Measurements from ENCODE around the gene NEK11. TPM values are rescaled to one million over a fixed set of nuclear protein-coding genes. Genes with fewer than 3 reads are reported as not detected.

The NEK11 gene
- total and polyA plus RNA-seq, 9 of the 15 experiments (the other 6 are each of a cell fraction or from before 2014, with no cell fraction given): 0.28 to 1.5 (median 0.87) TPM

GRCh38 chr3:131072099-131072559, 45.5 kb downstream of the NEK11 start (continued):
- TF ChIP-seq, protein P1, sequence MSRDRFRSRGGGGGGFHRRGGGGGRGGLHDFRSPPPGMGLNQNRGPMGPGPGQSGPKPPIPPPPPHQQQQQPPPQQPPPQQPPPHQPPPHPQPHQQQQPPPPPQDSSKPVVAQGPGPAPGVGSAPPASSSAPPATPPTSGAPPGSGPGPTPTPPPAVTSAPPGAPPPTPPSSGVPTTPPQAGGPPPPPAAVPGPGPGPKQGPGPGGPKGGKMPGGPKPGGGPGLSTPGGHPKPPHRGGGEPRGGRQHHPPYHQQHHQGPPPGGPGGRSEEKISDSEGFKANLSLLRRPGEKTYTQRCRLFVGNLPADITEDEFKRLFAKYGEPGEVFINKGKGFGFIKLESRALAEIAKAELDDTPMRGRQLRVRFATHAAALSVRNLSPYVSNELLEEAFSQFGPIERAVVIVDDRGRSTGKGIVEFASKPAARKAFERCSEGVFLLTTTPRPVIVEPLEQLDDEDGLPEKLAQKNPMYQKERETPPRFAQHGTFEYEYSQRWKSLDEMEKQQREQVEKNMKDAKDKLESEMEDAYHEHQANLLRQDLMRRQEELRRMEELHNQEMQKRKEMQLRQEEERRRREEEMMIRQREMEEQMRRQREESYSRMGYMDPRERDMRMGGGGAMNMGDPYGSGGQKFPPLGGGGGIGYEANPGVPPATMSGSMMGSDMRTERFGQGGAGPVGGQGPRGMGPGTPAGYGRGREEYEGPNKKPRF (IDR thresholded peaks at IDR 0.05; ENCODE audit: low read depth, low read length): no peak
- TF ChIP-seq CBFA2T3 (IDR thresholded peaks at IDR 0.05) (peak; percentile 81), USF2 (CRISPR knock-in tag; IDR thresholded peaks at IDR 0.05) (peak; percentile 72), ASH1L (IDR thresholded peaks at IDR 0.05; ENCODE audit: borderline replicate concordance, low read depth, partially characterized antibody) (no peak), ZNF146 (CRISPR knock-in tag; IDR thresholded peaks at IDR 0.05; ENCODE audit: unreplicated experiment) (no peak), ZNF699 (CRISPR knock-in tag; IDR thresholded peaks at IDR 0.05; ENCODE audit: insufficient replicate concordance) (no peak), FIP1L1 (IDR thresholded peaks at IDR 0.05; ENCODE audit: low read depth, low read length, poor library complexity, severe bottlenecking) (no peak), KLF6 (CRISPR knock-in tag; IDR thresholded peaks at IDR 0.05; ENCODE audit: borderline replicate concordance) (no peak; the same call in 1 of the 2 replicates), ZNF696 (CRISPR knock-in tag; conservative IDR thresholded peaks at IDR 0.05) (no peak), TRIM24 (IDR thresholded peaks at IDR 0.05) (peak; percentile 44 to 51; a peak in 3 of 4 replicates), MECOM (CRISPR knock-in tag; IDR thresholded peaks at IDR 0.05) (peak; percentile 16; the same call in 1 of the 2 replicates), MXD1 (CRISPR knock-in tag; IDR thresholded peaks at IDR 0.05; ENCODE audit: borderline replicate concordance, poor library complexity, severe bottlenecking) (no peak), CC2D1A (IDR thresholded peaks at IDR 0.05) (no peak), TEAD4 (IDR thresholded peaks at IDR 0.05; ENCODE audit: low read length) (peak; percentile 75), TEAD4 (CRISPR knock-in tag; IDR thresholded peaks at IDR 0.05; ENCODE audit: borderline replicate concordance) (no peak), RAD51 (IDR thresholded peaks at IDR 0.05; ENCODE audit: borderline replicate concordance, low read depth) (peak; percentile 76), PCBP1 (IDR thresholded peaks at IDR 0.05; ENCODE audit: low read depth, low read length, poor library complexity, severe bottlenecking) (no peak), MYBL2 (IDR thresholded peaks at IDR 0.05; ENCODE audit: low read depth) (no peak), MYBL2 (CRISPR knock-in tag; IDR thresholded peaks at IDR 0.05; ENCODE audit: borderline replicate concordance) (no peak), KDM4B (IDR thresholded peaks at IDR 0.05; ENCODE audit: borderline replicate concordance in 2 of 2, low read depth in 1 of 2) (no peak), TAL1 (IDR thresholded peaks at IDR 0.05) (peak; percentile 58), ZNF197 (CRISPR knock-in tag; IDR thresholded peaks at IDR 0.05; ENCODE audit: low read depth) (no peak; the same call in 1 of the 2 replicates), FOS (IDR thresholded peaks at IDR 0.05; ENCODE audit: extremely low read depth, insufficient read length) (no peak)
- TF ChIP-seq, protein P2, sequence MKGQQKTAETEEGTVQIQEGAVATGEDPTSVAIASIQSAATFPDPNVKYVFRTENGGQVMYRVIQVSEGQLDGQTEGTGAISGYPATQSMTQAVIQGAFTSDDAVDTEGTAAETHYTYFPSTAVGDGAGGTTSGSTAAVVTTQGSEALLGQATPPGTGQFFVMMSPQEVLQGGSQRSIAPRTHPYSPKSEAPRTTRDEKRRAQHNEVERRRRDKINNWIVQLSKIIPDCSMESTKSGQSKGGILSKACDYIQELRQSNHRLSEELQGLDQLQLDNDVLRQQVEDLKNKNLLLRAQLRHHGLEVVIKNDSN (CRISPR knock-in tag; IDR thresholded peaks at IDR 0.05): peak; percentile 86
